HepG2 (cell line): ENCODE data around the gene BLOC1S4. TPM values are rescaled to one million over a fixed set of nuclear protein-coding genes. Genes with fewer than 3 reads are reported as not detected.

Experiments
- FOXK1 ChIP-seq: sonication (generic); formaldehyde crosslinking; IDR thresholded peaks from 2 replicates; pipeline ENCODE4 v1.4.0; 2020; ENCODE audit warnings: low read depth, missing genetic modification reagents, borderline replicate concordance
- IRF2 ChIP-seq: IDR thresholded peaks from 2 replicates; pipeline ENCODE4 v1.6.1; 2018; ENCODE audit warnings: missing genetic modification reagents, missing compliant biosample characterization
- KLF6 ChIP-seq: IDR thresholded peaks from 2 replicates; pipeline ENCODE4 v1.8.0; 2016; ENCODE audit warnings: missing biosample characterization, missing genetic modification reagents
- SNAPC2 ChIP-seq: sonication (generic); formaldehyde crosslinking; IDR thresholded peaks from 2 replicates; pipeline ENCODE4 v1.8.1; 2022; ENCODE audit warnings: mild to moderate bottlenecking, missing genetic modification reagents
- SP4 ChIP-seq: sonication (generic); formaldehyde crosslinking; IDR thresholded peaks from 2 replicates; pipeline ENCODE4 v1.8.1; 2023; ENCODE audit warnings: mild to moderate bottlenecking, missing genetic modification reagents
- ZBTB7A ChIP-seq: sonication (generic); formaldehyde crosslinking; IDR thresholded peaks from 2 replicates; pipeline ENCODE4 v1.8.0; 2022; ENCODE audit warnings: mild to moderate bottlenecking, missing genetic modification reagents
- ZNF10 ChIP-seq: sonication (generic); formaldehyde crosslinking; IDR thresholded peaks from 2 replicates; pipeline ENCODE4 v1.4.0; 2020; ENCODE audit warnings: mild to moderate bottlenecking, low read depth, missing genetic modification reagents, borderline replicate concordance
- ZNF432 ChIP-seq: sonication (generic); formaldehyde crosslinking; IDR thresholded peaks from 2 replicates; pipeline ENCODE4 v1.5.0; 2020; ENCODE audit warnings: missing genetic modification reagents, mild to moderate bottlenecking, borderline replicate concordance
- ZNF615 ChIP-seq: sonication (generic); formaldehyde crosslinking; IDR thresholded peaks from 2 replicates; pipeline ENCODE4 v1.5.0; 2020; ENCODE audit warnings: mild to moderate bottlenecking, missing genetic modification reagents, borderline replicate concordance
- ZNF7 ChIP-seq: IDR thresholded peaks from 2 replicates; pipeline ENCODE4 v1.6.1; 2016; ENCODE audit warnings: missing biosample characterization, missing genetic modification reagents
- ZNF780A ChIP-seq: sonication (generic); formaldehyde crosslinking; IDR thresholded peaks from 2 replicates; pipeline ENCODE4 v1.8.0; 2022; ENCODE audit warnings: mild to moderate bottlenecking, missing genetic modification reagents, moderate library complexity
- polyA plus RNA-seq, 8 experiments: library from polyadenylated mRNA; depleted of rRNA in 3 of 8; stranded (reverse) in 7 of 8; unstranded in 1 of 8; fragments of >200 nt; fragmentation: Illumina TruSeq in 4 of 8; extraction: Trizol in 4 of 8; gene quantifications; 2 replicates each; pipeline versions ENCODE4 v1.2.1 to v1.2.3, GENCODE V29; 2011 to 2016; ENCODE audit warnings: low read depth in 4 of 8, missing spikeins in 1 of 8, mixed read lengths in 1 of 8; ENCODE audit not compliant: insufficient read depth in 1 of 8
- total RNA-seq, 5 experiments: library from RNA; depleted of rRNA; stranded (reverse); fragments of >200 nt; fragmentation: Illumina TruSeq; extraction: Trizol; gene quantifications; 2 replicates each; pipeline ENCODE4 v1.2.3, GENCODE V29; 2016; ENCODE audit warnings: low read depth in 1 of 5
- TF ChIP-seq, protein P1 (sequence below): sonication (generic); formaldehyde crosslinking; IDR thresholded peaks from 2 replicates; pipeline ENCODE4 v1.5.1; 2020; ENCODE audit warnings: mild to moderate bottlenecking, missing genetic modification reagents, moderate library complexity
- TF ChIP-seq, protein P2 (sequence below): IDR thresholded peaks from 2 replicates; pipeline ENCODE4 v1.6.1; 2016; ENCODE audit warnings: missing compliant biosample characterization, missing genetic modification reagents, borderline replicate concordance
- TF ChIP-seq, protein P3 (sequence below): sonication (generic); formaldehyde crosslinking; IDR thresholded peaks from 2 replicates; pipeline ENCODE4 v1.4.0; 2020; ENCODE audit warnings: missing genetic modification reagents
- TF ChIP-seq, protein P4 (sequence below): sonication (generic); formaldehyde crosslinking; IDR thresholded peaks from 2 replicates; pipeline ENCODE4 v1.9.0; 2022; ENCODE audit warnings: missing genetic modification reagents, mild to moderate bottlenecking, borderline replicate concordance
- TF ChIP-seq, protein P5 (sequence below): sonication (generic); formaldehyde crosslinking; IDR thresholded peaks from 2 replicates; pipeline ENCODE4 v1.5.0; 2020; ENCODE audit warnings: mild to moderate bottlenecking, missing genetic modification reagents
- TF ChIP-seq, protein P6 (sequence below): sonication (generic); formaldehyde crosslinking; IDR thresholded peaks from 2 replicates; pipeline ENCODE4 v1.8.1; 2023; ENCODE audit warnings: mild to moderate bottlenecking, missing genetic modification reagents

The BLOC1S4 gene
- total and polyA plus RNA-seq, 2 of the 13 experiments (the other 11 are each of a cell fraction or from before 2014, with no cell fraction given) = 15.5 to 20.9 TPM

DNA sequence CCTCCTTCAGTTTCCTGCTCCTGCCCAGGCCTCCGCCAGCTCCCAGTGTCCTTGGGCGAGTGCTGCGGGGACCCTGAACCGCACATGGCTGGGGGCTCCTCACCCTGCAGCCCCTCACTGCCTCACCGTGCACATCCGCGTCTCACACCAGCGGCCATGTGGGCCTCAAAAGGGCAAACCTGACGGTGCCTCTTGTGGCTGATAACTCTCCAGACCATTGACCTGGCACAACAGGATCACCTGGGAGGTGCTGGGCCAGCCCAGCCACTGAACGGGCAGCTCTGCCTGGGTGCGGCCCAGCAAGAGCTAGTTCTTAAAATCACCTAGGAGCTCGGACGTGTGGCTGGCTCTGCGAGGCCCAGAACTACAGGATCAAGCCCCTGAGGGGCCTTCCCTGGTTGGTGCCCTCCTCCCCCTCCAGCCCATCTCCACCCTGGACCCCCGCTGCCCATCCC, 26.4 kb upstream of the BLOC1S4 start (continued):
- TF ChIP-seq, protein P1, sequence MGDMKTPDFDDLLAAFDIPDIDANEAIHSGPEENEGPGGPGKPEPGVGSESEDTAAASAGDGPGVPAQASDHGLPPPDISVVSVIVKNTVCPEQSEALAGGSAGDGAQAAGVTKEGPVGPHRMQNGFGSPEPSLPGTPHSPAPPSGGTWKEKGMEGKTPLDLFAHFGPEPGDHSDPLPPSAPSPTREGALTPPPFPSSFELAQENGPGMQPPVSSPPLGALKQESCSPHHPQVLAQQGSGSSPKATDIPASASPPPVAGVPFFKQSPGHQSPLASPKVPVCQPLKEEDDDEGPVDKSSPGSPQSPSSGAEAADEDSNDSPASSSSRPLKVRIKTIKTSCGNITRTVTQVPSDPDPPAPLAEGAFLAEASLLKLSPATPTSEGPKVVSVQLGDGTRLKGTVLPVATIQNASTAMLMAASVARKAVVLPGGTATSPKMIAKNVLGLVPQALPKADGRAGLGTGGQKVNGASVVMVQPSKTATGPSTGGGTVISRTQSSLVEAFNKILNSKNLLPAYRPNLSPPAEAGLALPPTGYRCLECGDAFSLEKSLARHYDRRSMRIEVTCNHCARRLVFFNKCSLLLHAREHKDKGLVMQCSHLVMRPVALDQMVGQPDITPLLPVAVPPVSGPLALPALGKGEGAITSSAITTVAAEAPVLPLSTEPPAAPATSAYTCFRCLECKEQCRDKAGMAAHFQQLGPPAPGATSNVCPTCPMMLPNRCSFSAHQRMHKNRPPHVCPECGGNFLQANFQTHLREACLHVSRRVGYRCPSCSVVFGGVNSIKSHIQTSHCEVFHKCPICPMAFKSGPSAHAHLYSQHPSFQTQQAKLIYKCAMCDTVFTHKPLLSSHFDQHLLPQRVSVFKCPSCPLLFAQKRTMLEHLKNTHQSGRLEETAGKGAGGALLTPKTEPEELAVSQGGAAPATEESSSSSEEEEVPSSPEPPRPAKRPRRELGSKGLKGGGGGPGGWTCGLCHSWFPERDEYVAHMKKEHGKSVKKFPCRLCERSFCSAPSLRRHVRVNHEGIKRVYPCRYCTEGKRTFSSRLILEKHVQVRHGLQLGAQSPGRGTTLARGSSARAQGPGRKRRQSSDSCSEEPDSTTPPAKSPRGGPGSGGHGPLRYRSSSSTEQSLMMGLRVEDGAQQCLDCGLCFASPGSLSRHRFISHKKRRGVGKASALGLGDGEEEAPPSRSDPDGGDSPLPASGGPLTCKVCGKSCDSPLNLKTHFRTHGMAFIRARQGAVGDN (CRISPR knock-in tag) = peak; percentile 69
- TF ChIP-seq FOXK1 (CRISPR knock-in tag) (no peak), ZNF615 (CRISPR knock-in tag) (no peak), SNAPC2 (CRISPR knock-in tag) (no peak), KLF6 (no peak), ZNF10 (CRISPR knock-in tag) (no peak), ZBTB7A (CRISPR knock-in tag) (peak; percentile 64; the same call in 1 of the 2 replicates), SP4 (CRISPR knock-in tag) (no peak), ZNF780A (no peak), ZNF432 (CRISPR knock-in tag) (no peak), ZNF7 (no peak), IRF2 (CRISPR knock-in tag) (no peak)
- TF ChIP-seq, protein P2, sequence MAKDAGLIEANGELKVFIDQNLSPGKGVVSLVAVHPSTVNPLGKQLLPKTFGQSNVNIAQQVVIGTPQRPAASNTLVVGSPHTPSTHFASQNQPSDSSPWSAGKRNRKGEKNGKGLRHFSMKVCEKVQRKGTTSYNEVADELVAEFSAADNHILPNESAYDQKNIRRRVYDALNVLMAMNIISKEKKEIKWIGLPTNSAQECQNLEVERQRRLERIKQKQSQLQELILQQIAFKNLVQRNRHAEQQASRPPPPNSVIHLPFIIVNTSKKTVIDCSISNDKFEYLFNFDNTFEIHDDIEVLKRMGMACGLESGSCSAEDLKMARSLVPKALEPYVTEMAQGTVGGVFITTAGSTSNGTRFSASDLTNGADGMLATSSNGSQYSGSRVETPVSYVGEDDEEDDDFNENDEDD = 0 out of 2 replicates have a peak, but pooled peaks have one; percentile 23
- TF ChIP-seq, protein P3, sequence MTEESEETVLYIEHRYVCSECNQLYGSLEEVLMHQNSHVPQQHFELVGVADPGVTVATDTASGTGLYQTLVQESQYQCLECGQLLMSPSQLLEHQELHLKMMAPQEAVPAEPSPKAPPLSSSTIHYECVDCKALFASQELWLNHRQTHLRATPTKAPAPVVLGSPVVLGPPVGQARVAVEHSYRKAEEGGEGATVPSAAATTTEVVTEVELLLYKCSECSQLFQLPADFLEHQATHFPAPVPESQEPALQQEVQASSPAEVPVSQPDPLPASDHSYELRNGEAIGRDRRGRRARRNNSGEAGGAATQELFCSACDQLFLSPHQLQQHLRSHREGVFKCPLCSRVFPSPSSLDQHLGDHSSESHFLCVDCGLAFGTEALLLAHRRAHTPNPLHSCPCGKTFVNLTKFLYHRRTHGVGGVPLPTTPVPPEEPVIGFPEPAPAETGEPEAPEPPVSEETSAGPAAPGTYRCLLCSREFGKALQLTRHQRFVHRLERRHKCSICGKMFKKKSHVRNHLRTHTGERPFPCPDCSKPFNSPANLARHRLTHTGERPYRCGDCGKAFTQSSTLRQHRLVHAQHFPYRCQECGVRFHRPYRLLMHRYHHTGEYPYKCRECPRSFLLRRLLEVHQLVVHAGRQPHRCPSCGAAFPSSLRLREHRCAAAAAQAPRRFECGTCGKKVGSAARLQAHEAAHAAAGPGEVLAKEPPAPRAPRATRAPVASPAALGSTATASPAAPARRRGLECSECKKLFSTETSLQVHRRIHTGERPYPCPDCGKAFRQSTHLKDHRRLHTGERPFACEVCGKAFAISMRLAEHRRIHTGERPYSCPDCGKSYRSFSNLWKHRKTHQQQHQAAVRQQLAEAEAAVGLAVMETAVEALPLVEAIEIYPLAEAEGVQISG (CRISPR knock-in tag) = no peak
- TF ChIP-seq, protein P4, sequence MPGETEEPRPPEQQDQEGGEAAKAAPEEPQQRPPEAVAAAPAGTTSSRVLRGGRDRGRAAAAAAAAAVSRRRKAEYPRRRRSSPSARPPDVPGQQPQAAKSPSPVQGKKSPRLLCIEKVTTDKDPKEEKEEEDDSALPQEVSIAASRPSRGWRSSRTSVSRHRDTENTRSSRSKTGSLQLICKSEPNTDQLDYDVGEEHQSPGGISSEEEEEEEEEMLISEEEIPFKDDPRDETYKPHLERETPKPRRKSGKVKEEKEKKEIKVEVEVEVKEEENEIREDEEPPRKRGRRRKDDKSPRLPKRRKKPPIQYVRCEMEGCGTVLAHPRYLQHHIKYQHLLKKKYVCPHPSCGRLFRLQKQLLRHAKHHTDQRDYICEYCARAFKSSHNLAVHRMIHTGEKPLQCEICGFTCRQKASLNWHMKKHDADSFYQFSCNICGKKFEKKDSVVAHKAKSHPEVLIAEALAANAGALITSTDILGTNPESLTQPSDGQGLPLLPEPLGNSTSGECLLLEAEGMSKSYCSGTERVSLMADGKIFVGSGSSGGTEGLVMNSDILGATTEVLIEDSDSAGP = no peak
- TF ChIP-seq, protein P5, sequence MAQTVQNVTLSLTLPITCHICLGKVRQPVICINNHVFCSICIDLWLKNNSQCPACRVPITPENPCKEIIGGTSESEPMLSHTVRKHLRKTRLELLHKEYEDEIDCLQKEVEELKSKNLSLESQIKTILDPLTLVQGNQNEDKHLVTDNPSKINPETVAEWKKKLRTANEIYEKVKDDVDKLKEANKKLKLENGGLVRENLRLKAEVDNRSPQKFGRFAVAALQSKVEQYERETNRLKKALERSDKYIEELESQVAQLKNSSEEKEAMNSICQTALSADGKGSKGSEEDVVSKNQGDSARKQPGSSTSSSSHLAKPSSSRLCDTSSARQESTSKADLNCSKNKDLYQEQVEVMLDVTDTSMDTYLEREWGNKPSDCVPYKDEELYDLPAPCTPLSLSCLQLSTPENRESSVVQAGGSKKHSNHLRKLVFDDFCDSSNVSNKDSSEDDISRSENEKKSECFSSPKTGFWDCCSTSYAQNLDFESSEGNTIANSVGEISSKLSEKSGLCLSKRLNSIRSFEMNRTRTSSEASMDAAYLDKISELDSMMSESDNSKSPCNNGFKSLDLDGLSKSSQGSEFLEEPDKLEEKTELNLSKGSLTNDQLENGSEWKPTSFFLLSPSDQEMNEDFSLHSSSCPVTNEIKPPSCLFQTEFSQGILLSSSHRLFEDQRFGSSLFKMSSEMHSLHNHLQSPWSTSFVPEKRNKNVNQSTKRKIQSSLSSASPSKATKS (CRISPR knock-in tag) = no peak
- TF ChIP-seq, protein P6, sequence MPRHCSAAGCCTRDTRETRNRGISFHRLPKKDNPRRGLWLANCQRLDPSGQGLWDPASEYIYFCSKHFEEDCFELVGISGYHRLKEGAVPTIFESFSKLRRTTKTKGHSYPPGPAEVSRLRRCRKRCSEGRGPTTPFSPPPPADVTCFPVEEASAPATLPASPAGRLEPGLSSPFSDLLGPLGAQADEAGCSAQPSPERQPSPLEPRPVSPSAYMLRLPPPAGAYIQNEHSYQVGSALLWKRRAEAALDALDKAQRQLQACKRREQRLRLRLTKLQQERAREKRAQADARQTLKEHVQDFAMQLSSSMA (CRISPR knock-in tag) = no peak
